DND-41 (cell line): ENCODE results near the gene TTC33.

Source experiments
- EZH2 ChIP-seq: IDR thresholded peaks from 3 replicates; pipeline ENCODE4 v1.6.1; 2012; ENCODE audit warnings: borderline replicate concordance, low read depth, mild to moderate bottlenecking, moderate library complexity, low read length, inconsistent platforms; ENCODE audit not compliant: severe bottlenecking
- TF ChIP-seq, protein P1 (sequence below): IDR thresholded peaks from 2 replicates; pipeline ENCODE4 v1.5.1; 2012; ENCODE audit warnings: borderline replicate concordance, low read length, moderate library complexity, mild to moderate bottlenecking; ENCODE audit not compliant: poor library complexity, severe bottlenecking; ENCODE audit errors: extremely low read depth

DNA sequence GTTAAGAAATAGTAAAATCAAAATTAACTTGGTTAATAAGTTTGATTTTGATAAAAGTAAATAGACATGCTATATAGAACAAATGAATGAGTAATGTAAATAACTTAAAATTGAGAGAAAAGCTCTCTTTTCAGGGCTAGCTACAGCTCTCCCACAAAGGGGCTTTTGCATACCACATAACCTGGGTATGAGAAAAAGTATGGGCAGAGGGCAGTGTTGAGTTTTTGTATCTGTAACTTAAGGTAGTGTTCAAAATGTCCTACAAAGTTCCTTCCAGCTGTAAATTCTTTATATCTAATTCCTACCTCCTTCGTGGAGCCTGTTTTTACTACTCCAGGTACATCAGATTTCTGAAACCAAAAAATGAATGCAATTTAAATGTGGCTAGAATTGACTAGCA, 18.9 kb upstream of the TTC33 start:
- TF ChIP-seq, protein P1, sequence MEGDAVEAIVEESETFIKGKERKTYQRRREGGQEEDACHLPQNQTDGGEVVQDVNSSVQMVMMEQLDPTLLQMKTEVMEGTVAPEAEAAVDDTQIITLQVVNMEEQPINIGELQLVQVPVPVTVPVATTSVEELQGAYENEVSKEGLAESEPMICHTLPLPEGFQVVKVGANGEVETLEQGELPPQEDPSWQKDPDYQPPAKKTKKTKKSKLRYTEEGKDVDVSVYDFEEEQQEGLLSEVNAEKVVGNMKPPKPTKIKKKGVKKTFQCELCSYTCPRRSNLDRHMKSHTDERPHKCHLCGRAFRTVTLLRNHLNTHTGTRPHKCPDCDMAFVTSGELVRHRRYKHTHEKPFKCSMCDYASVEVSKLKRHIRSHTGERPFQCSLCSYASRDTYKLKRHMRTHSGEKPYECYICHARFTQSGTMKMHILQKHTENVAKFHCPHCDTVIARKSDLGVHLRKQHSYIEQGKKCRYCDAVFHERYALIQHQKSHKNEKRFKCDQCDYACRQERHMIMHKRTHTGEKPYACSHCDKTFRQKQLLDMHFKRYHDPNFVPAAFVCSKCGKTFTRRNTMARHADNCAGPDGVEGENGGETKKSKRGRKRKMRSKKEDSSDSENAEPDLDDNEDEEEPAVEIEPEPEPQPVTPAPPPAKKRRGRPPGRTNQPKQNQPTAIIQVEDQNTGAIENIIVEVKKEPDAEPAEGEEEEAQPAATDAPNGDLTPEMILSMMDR: no peak
- no peak for TF ChIP-seq EZH2
